Spleen (tissue), 11 donors: ENCODE results near the gene MTA2. TPM values are rescaled to one million over a fixed set of nuclear protein-coding genes. Genes with fewer than 3 reads are reported as not detected.
"Not testable (repeated sequence)": the region's sequence is repeated elsewhere in the genome, so short reads cannot be mapped to it uniquely, and the experiment has no call there.

Experiments
- DNase-seq: peaks from one replicate; pipeline ENCODE4 v3.0.0-alpha.2; 2020
- H3K27ac ChIP-seq, 8 donors: fragments of 200-600 bp; sonication (generic) in 7 of 8; 1 replicate in 4 of 8; 2 replicates in 4 of 8; pipeline versions ENCODE4 v1.5.0 to v1.8.0; 2016 to 2021; ENCODE audit warnings: inconsistent platforms in 4 of 8, mild to moderate bottlenecking in 4 of 8, moderate library complexity in 1 of 8
- H3K27me3 ChIP-seq, 7 donors: fragments of 200-600 bp; sonication (generic) in 6 of 7; replicated peaks in 1 of 7; 1 replicate in 4 of 7; 2 replicates in 3 of 7; pipeline versions ENCODE4 v1.5.0 to v1.8.0; 2016 to 2021; ENCODE audit warnings: inconsistent platforms in 3 of 7, mild to moderate bottlenecking in 1 of 7
- H3K36me3 ChIP-seq, 6 donors: fragments of 200-600 bp; sonication (generic) in 5 of 6; 1 replicate in 4 of 6; 2 replicates in 2 of 6; pipeline versions ENCODE4 v1.5.0 to v1.8.0; 2016 to 2021; ENCODE audit warnings: inconsistent platforms in 2 of 6
- H3K4me1 ChIP-seq, 6 donors: fragments of 200-600 bp; sonication (generic) in 5 of 6; 1 replicate in 3 of 6; 2 replicates in 3 of 6; pipeline versions ENCODE4 v1.5.0 to v1.8.0; 2016 to 2021; ENCODE audit warnings: inconsistent platforms in 3 of 6
- H3K4me3 ChIP-seq, 8 donors: fragments of 200-600 bp; sonication (generic) in 7 of 8; 1 replicate in 4 of 8; 2 replicates in 4 of 8; pipeline versions ENCODE4 v1.5.0 to v1.8.0; 2016 to 2021; ENCODE audit warnings: inconsistent platforms in 4 of 8, mild to moderate bottlenecking in 4 of 8, moderate library complexity in 2 of 8
- H3K9me3 ChIP-seq, 8 donors: fragments of 200-600 bp; sonication (generic) in 7 of 8; 1 replicate in 4 of 8; 2 replicates in 4 of 8; pipeline versions ENCODE4 v1.5.0 to v1.8.0; 2016 to 2021; ENCODE audit warnings: inconsistent platforms in 4 of 8
- POLR2A ChIP-seq, 3 donors: fragments of 450-650 bp; IDR thresholded peaks; one replicate each; pipeline ENCODE4 v1.5.1; 2017; ENCODE audit warnings: antibody characterized with exemption in 3 of 3, mild to moderate bottlenecking in 1 of 3
- POLR2AphosphoS5 ChIP-seq, 3 donors: sonication (generic); formaldehyde crosslinking; IDR thresholded peaks; one replicate each; pipeline ENCODE4 v1.5.1; 2017; ENCODE audit warnings: antibody characterized with exemption in 3 of 3
- WGBS, 5 donors: extraction: QIAGEN DNeasy Blood & Tissue Kit in 3 of 5; methylation state at CpG; one replicate each; pipeline versions ENCODE4 v1.1.5 to v1.1.7; 2013 to 2018; 5-methylcytosine and 5-hydroxymethylcytosine counted together
- intact Hi-C: fragments of 100-400 bp; cut with DNase I; formaldehyde crosslinking; loops from one replicate; pipeline ENCODE4 v1.15.0; 2023; ENCODE audit warnings: low total_unique reads
- polyA plus RNA-seq, 3 donors: library from polyadenylated mRNA; stranded (reverse); fragments of 200-250 nt; gene quantifications; one replicate each; pipeline ENCODE4 v1.2.1, GENCODE V29; 2013
- total RNA-seq, 7 donors: library from RNA; depleted of rRNA in 3 of 7; stranded (reverse); fragments of >200 nt in 3 of 7; fragmentation: NEBNext Ultra II Directional in 4 of 7; extraction: Animal tissue kit (Norgen Biotek cat#: 25700) in 4 of 7; gene quantifications; one replicate each; pipeline versions ENCODE4 v1.1.0 to v1.2.1, GENCODE V29; 2016 to 2021
- TF ChIP-seq, protein P1 (sequence below), 11 experiments: fragments of 200-600 bp in 7 of 11; fragments of 450-650 bp in 4 of 11; sonication (generic) in 4 of 11; IDR thresholded peaks in 8 of 11; conservative IDR thresholded peaks in 3 of 11; 1 replicate in 7 of 11; 2 replicates in 4 of 11; pipeline versions ENCODE4 v1.4.0 to v1.8.0; 2016 to 2021; ENCODE audit warnings: antibody characterized with exemption in 11 of 11, inconsistent platforms in 4 of 11, mild to moderate bottlenecking in 1 of 11
- donor health status: healthy with polysubstance abuse.
- donor health status: DM: no; HTN: no; CAD: no; lungs with moderate emphysema.
- donor health status: DM: no; HTN: no; CAD: no.
- donor health status: Bipolar disorder and iron deficiency.
- donor health status: healthy.
- donor health status: DM: no; HTN: no; CAD: no.
- donor health status: DM: yes; HTN: yes; CAD: no.

Gene MTA2
- total and polyA plus RNA-seq, 10 donors, result 55.3 to 154 (median 111) TPM

DNA sequence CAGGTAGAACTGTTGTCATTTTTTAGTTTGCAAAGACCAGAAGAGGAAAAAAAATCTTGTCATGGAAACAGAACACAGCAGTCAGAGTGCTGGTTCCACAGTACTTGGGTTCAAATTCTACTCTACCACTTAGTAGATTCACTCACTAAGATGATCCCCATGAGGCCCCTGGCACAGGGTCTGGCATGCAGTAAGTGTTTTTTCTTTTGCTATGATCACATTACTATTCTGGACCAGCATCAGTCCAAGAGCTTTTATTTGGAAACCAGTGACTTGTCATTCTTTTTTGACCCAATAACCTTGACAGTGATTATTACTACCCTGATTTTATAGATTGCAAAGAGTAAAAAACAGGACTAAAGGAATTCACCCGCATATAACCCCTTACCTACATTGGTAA is 32.1 kb downstream of the MTA2 start:
- WGBS, 5 donors, result 84 to 96% (median 93%) methylated on average over 1 of the region's 1 CpG
- H3K36me3 ChIP-seq, result peaks cover 0 to 81% (median 77%) of the 10 kb centered on the region in 6 donors

DNA sequence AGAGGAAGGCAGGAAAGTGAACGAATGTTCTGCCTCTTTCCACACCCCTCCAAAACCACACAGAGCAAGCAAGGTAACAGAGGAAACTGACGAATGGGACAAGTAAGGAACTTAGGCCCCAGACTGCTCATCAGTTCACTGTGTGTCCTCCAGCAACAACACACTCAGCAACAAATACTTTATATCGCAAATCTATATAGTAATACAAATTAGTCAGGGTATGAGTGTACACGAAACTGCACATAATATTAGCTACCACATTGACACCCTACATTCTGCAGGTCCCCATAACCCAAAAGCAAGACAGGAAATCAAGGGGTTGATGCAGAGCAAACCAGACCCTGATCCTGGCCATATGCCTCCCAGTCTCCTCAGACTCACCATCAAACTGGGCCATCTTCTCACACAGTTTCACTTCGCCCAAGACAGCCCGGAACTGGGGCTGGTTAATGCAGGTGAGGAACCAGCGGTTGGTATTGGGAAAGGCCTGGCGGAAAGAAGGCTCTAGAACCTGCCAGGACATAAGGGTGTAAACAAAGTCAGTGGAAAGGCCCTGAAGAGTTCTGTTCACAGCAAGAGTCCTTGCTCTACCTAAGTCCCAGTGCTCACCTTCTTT is 34.5 kb downstream of the MTA2 start:
- DNase-seq, result peak; percentile 32
- Histone ChIP-seq H3K27ac (peak overlapping the region in 2 of 8 donors; percentile 58 to 70), H3K4me3 (no peak overlapping the region), H3K9me3 (no peaks in the 10 kb centered on the region), H3K27me3 (no peaks in the 10 kb centered on the region), H3K4me1 (peaks cover 4 to 65% (median 25%) of the 10 kb centered on the region in 6 donors), H3K36me3 (peaks cover 0 to 100% (median 96%) of the 10 kb centered on the region in 6 donors)
- TF ChIP-seq POLR2A (IDR thresholded peaks at IDR 0.05) (no peak), POLR2AphosphoS5 (IDR thresholded peaks at IDR 0.05) (no peak)
- TF ChIP-seq, protein P1, sequence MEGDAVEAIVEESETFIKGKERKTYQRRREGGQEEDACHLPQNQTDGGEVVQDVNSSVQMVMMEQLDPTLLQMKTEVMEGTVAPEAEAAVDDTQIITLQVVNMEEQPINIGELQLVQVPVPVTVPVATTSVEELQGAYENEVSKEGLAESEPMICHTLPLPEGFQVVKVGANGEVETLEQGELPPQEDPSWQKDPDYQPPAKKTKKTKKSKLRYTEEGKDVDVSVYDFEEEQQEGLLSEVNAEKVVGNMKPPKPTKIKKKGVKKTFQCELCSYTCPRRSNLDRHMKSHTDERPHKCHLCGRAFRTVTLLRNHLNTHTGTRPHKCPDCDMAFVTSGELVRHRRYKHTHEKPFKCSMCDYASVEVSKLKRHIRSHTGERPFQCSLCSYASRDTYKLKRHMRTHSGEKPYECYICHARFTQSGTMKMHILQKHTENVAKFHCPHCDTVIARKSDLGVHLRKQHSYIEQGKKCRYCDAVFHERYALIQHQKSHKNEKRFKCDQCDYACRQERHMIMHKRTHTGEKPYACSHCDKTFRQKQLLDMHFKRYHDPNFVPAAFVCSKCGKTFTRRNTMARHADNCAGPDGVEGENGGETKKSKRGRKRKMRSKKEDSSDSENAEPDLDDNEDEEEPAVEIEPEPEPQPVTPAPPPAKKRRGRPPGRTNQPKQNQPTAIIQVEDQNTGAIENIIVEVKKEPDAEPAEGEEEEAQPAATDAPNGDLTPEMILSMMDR (IDR thresholded peaks at IDR 0.05 in 8 of 11, conservative IDR thresholded peaks at IDR 0.05 in 3 of 11), result no peak
- intact Hi-C loops, result no loop called here
- 44 to 79% (median 75%) methylated on average over 8 of the region's 8 CpGs for WGBS, 5 donors

More for the DNA sequence above, 32.1 kb downstream of the MTA2 start:
- no peaks in the 10 kb centered on the region for H3K27me3 ChIP-seq
- peak; percentile 2 for DNase-seq
- H3K4me1 ChIP-seq, result peaks cover 15 to 72% (median 37%) of the 10 kb centered on the region in 6 donors
- H3K9me3 ChIP-seq, result no peaks in the 10 kb centered on the region
- intact Hi-C loops, result no loop called here
- H3K4me3 ChIP-seq, result no peak overlapping the region
- H3K27ac ChIP-seq, result peak overlapping the region in 1 of 8 donors; percentile 20
- no peak for TF ChIP-seq POLR2AphosphoS5 (IDR thresholded peaks at IDR 0.05)
- no peak for TF ChIP-seq POLR2A (IDR thresholded peaks at IDR 0.05)
- TF ChIP-seq, protein P1 (IDR thresholded peaks at IDR 0.05 in 8 of 11, conservative IDR thresholded peaks at IDR 0.05 in 3 of 11), result no peak

DNA sequence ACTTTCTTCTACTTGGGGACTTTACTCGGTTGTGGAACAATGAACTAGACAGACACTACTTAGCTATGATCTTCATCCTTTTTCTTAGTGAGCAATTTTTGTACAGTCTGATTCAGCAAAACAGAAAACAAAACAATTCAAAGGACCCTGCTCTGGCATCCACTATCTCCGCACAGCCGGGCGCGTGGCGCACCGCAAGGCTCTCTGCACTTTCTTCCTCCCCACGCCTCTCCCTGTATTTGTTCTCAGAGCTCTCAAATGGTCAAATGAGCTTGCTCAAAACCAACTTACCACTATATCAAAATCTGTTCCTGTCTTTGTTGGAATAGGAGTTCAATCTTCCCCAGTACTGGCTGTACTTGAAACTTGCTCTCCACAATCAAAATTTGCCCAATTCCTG is 35.4 kb downstream of the MTA2 start:
- intact Hi-C loops, result no loop called here
- Histone ChIP-seq H3K36me3 (peaks cover 0 to 100% (median 94%) of the 10 kb centered on the region in 6 donors), H3K4me3 (no peak overlapping the region), H3K27me3 (no peaks in the 10 kb centered on the region), H3K27ac (peak overlapping the region in 2 of 8 donors; percentile 58 to 70), H3K4me1 (peaks cover 4 to 62% (median 18%) of the 10 kb centered on the region in 6 donors), H3K9me3 (no peaks in the 10 kb centered on the region)
- no peak for TF ChIP-seq POLR2A (IDR thresholded peaks at IDR 0.05)
- TF ChIP-seq, protein P1 (IDR thresholded peaks at IDR 0.05 in 8 of 11, conservative IDR thresholded peaks at IDR 0.05 in 3 of 11), result no peak
- no peak for TF ChIP-seq POLR2AphosphoS5 (IDR thresholded peaks at IDR 0.05)
- DNase-seq, result peak; percentile 25
- WGBS, 5 donors, result 91 to 96% (median 95%) methylated on average over 8 of the region's 8 CpGs

DNA sequence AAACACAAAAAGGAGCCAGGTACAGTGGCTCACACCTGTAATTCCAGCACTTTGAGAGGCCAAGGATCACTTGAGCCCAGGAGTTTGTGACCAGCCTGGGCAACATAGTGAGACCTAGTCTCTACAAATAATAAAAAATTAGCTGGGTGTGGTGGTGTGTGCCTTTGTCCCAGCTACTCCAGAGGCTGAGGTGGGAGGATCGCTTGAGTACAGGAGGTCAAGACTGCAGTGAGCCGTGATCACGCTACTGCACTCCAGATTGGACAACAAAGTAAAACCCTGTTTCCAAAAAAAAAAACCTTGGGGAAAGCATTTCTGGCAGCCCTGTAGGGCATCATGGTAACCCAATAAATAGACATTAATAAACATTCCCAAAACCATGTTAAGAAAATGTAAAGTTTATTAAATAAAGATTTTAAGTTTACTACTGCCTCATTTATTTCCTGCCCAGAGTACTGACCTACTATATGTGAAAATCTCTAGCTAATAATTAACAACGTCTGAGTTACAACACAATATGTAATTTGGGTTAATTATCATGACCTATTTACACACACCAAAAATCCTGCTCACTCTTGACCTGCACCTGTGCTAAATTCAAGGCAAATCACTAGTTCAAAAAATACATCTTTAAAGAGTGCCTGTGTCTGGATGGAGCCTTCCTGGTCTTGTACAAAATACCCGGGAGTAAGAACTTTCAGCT is 36.4 kb downstream of the MTA2 start:
- H3K27ac ChIP-seq, result peak overlapping the region in 1 of 8 donors; percentile 27
- intact Hi-C loops, result no loop called here
- TF ChIP-seq POLR2AphosphoS5 (IDR thresholded peaks at IDR 0.05) (no peak), POLR2A (IDR thresholded peaks at IDR 0.05) (no peak)
- TF ChIP-seq, protein P1 (IDR thresholded peaks at IDR 0.05 in 8 of 11, conservative IDR thresholded peaks at IDR 0.05 in 3 of 11), result no peak
- H3K9me3 ChIP-seq, result no peaks in the 10 kb centered on the region
- peaks cover 10 to 62% (median 18%) of the 10 kb centered on the region in 6 donors for H3K4me1 ChIP-seq
- peak; percentile 25 for DNase-seq
- H3K27me3 ChIP-seq, result no peaks in the 10 kb centered on the region
- H3K4me3 ChIP-seq, result no peak overlapping the region
- WGBS, 5 donors, result 68 to 82% (median 79%) methylated on average over 5 of the region's 5 CpGs
- peaks cover 0 to 100% (median 92%) of the 10 kb centered on the region in 6 donors for H3K36me3 ChIP-seq

DNA sequence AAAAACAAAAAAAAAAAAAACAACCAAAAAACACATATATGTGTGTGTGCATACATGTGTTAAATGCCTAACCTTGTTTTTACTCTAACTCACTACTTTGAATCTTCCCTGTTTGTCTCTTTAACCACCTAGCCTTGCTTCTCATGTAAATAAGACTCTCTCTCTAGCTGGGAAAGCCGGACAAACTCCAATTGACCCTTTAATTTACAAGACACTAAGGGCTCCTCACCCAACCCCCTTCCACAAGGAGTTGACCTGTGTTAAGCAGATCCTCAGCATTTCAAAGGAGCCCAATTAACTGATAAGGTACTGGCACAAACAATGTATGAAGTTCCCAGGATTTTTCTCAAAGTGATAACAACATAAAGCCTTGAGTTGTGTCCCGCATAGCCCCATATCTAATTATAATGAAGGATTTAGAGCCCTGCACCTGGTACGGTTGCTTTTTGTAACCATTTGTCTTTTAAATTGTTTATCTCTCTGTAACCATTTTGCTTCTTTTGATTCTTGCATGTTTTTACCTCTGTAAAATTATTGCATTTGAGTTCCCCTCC is 39.9 kb downstream of the MTA2 start:
- H3K36me3 ChIP-seq, result peaks cover 0 to 96% (median 80%) of the 10 kb centered on the region in 6 donors
- not testable (repeated sequence) for H3K9me3 ChIP-seq, H3K4me3 ChIP-seq, H3K27me3 ChIP-seq, H3K27ac ChIP-seq, DNase-seq
- intact Hi-C loops, result loop anchor here (5.0 kb wide), 1 partner anchor 139 kb away; no protein-coding TSS in a partner anchor
- WGBS, 5 donors, result 81 to 94% (median 88%) methylated on average over 3 of the region's 3 CpGs
- peaks cover 20 to 79% (median 34%) of the 10 kb centered on the region in 6 donors for H3K4me1 ChIP-seq
